Omental fat pad (tissue), 4 donors: ENCODE measurements around the gene PROX1. TPM values are rescaled to one million over a fixed set of nuclear protein-coding genes. Genes with fewer than 3 reads are reported as not detected.

ENCODE experiments used
- ATAC-seq: fragments of 150-250 bp; one replicate; pipeline ENCODE4 v1.9.1; 2016; ENCODE audit warnings: mild to moderate bottlenecking, moderate library complexity; ENCODE audit not compliant: low FRiP score
- DNase-seq: peaks from one replicate; pipeline ENCODE4 v3.0.0-alpha.2; 2019; ENCODE audit warnings: low spot score
- total RNA-seq, 4 donors: library from RNA; depleted of rRNA; stranded (reverse); fragments of >200 nt; gene quantifications; one replicate each; pipeline ENCODE4 v1.1.0, GENCODE V29; 2016
- TF ChIP-seq, protein P1 (sequence below), 3 donors: fragments of 450-650 bp; IDR thresholded peaks; one replicate each; pipeline ENCODE4 v1.5.1; 2016 to 2017; ENCODE audit warnings: antibody characterized with exemption in 3 of 3, mild to moderate bottlenecking in 3 of 3, moderate library complexity in 2 of 3

The PROX1 gene
- total RNA-seq, 4 donors from 2014 or later, result 0.96 to 8.4 (median 4.6) TPM

DNA sequence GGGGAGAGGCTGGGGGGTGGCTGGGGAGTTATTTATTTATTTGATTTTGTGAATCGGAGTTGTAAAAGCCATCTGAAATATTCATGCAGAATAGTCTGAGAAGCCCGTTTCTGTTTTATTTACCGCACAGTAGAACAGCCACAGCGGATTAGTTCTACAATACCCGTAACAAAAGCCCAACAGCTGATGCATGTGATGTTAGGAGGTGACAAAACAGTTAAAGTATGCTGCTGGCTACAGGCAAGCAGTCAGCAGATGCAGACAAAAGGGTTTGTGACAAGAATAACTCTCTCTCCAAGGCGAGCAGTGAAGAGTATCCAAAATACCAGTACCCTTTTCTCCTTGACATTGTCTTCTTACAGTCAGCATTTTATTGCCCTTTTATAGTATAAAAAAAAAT lies 42.0 kb downstream of the PROX1 start:
- DNase-seq, result no peak
- TF ChIP-seq, protein P1, sequence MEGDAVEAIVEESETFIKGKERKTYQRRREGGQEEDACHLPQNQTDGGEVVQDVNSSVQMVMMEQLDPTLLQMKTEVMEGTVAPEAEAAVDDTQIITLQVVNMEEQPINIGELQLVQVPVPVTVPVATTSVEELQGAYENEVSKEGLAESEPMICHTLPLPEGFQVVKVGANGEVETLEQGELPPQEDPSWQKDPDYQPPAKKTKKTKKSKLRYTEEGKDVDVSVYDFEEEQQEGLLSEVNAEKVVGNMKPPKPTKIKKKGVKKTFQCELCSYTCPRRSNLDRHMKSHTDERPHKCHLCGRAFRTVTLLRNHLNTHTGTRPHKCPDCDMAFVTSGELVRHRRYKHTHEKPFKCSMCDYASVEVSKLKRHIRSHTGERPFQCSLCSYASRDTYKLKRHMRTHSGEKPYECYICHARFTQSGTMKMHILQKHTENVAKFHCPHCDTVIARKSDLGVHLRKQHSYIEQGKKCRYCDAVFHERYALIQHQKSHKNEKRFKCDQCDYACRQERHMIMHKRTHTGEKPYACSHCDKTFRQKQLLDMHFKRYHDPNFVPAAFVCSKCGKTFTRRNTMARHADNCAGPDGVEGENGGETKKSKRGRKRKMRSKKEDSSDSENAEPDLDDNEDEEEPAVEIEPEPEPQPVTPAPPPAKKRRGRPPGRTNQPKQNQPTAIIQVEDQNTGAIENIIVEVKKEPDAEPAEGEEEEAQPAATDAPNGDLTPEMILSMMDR (IDR thresholded peaks at IDR 0.05), result no peak
- ATAC-seq, result no peak

- ATAC-seq, result no peak
- TF ChIP-seq, protein P1 (IDR thresholded peaks at IDR 0.05), result no peak
- DNase-seq, result no peak
Observed at GRCh38 chr1:214031267-214031650, 43.5 kb downstream of the PROX1 start.

DNA sequence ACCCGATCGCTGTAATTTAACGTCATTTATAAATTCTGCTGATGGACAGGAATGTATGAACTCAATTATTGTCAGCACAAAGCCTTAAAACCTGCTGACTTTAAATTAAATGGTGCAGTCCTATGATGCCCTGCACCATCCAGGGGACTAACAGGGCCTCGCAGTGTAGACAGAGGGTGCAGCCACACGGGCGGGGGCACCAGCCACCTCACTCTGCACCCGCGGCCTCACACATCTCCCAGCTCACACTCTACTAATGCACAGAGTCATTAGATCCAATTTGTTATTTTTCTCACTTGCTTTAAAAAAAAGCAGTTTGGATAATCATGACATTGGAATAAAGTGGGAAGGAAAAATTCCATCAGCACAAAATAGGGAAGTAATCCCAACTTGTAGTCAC lies 49.7 kb downstream of the PROX1 start:
- TF ChIP-seq, protein P1 (IDR thresholded peaks at IDR 0.05), result no peak
- no peak for DNase-seq
- no peak for ATAC-seq

DNA sequence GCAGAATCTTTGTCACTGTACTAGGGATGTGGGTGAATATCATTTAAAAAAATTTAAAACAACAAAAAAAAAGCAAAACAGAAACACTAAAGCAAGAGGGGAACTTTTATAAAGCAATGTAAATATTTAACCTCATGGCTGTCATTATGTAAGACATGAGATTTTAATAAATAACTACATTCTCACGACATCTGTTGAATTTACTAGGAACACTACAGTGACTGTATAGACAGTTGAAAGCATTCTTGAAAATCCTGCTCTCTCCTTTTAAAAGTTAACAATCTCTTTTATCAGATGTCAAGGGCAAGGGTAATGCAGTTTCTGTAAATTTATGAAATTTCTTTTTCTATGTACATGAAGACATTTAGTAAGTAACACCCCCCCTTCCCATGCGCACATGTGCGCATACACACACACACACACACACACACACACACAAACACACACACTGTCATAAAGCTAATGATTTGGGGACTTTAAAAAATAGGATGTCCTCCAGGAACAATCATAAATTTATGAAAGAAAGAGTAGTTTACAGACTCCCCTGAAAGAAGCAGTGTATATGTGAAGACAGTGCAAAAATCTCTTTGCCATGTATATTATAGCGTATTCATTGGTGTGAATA lies 51.7 kb downstream of the PROX1 start:
- no peak for ATAC-seq
- DNase-seq, result no peak
- TF ChIP-seq, protein P1 (IDR thresholded peaks at IDR 0.05), result no peak

DNA sequence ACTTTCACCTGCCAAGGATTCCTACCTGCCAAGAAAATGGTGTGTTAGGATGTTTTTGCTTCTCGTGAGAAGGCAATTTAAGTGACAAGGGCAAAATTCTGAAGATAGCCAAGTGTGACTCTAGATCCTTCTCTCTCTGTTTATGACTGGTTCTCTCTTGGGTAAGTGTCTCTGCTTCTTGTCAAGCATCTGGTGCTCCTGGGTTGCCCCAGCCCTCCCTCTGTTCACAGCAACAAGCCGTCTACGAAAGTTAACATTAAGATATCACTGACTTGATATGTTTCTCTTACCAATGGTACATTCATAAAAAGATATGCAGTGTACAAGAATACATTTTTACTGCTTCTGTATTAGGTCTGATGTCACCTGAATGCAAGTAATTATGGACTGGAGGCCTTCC lies 55.4 kb downstream of the PROX1 start:
- TF ChIP-seq, protein P1 (IDR thresholded peaks at IDR 0.05), result no peak
- no peak for ATAC-seq

GRCh38 chr1:214044438-214045214 lies 56.9 kb downstream of the PROX1 start:
- TF ChIP-seq, protein P1 (IDR thresholded peaks at IDR 0.05), result no peak
- ATAC-seq (no peak), DNase-seq (no peak)

More for the DNA sequence above, 55.4 kb downstream of the PROX1 start:
- no peak for DNase-seq
